ENCODE results near the gene BTN1A1.

DNA sequence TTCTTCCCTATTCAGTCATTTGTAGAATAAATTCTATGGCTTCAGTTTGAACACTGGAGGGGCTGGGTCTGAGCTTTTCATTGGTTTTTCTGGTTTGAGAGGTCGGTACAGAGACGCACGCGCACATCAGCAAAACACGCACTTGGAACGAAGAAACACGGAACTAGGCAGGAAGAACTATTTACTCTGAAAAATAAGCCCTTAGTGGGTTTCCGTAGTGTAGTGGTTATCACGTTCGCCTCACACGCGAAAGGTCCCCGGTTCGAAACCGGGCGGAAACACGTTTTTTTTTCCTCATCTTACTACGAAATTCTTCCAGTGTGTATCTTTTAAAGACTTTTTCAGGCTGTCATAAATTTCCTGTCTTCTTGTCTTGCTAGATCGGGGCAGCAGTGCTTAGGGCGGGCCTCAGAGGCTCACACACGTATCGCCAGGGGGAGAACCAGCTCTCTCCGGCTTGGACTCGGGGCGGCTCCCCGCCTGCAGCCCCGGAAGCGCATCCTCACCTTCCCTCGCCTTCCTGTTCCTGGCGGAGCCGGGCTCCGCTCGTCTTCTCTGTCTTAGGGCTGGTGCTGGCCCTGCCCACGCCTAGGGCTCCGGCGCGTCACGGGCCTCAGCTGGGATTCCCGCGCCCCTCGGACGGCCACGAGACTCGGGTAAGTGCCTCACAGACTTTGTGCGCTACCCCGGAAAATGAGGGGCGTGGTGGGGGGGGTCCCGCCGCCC is 37.9 kb downstream of the BTN1A1 start, which contains the start of gene HMGN4:
- TF ChIP-seq POLR2AphosphoS5 (IDR thresholded peaks at IDR 0.05; ENCODE audit: borderline replicate concordance, low read depth, low read length): peak; percentile 86
- no peak for TF ChIP-seq EZH2 (IDR thresholded peaks at IDR 0.05)
